Testis (tissue), 3 donors: ENCODE results near the gene OR4D9. TPM values are rescaled to one million over a fixed set of nuclear protein-coding genes. Genes with fewer than 3 reads are reported as not detected.
"Not testable (repeated sequence)": the region's sequence is repeated elsewhere in the genome, so short reads cannot be mapped to it uniquely, and the experiment has no call there.

ENCODE experiments used
- DNase-seq: peaks from one replicate; pipeline ENCODE4 v3.0.0-alpha.2; 2019
- H3K27ac ChIP-seq, 2 donors: fragments of 200-600 bp; sonication (generic); one replicate each; pipeline ENCODE4 v1.5.1; 2019
- H3K27me3 ChIP-seq: fragments of 200-600 bp; sonication (generic); one replicate; pipeline ENCODE4 v1.5.1; 2019
- H3K36me3 ChIP-seq: fragments of 200-600 bp; sonication (generic); one replicate; pipeline ENCODE4 v1.5.1; 2017; ENCODE audit warnings: low read depth; ENCODE audit errors: missing control alignments
- H3K4me1 ChIP-seq: fragments of 200-600 bp; sonication (generic); one replicate; pipeline ENCODE4 v1.5.1; 2019
- H3K4me3 ChIP-seq, 2 donors: fragments of 200-600 bp; sonication (generic); one replicate each; pipeline ENCODE4 v1.5.1; 2017 to 2019
- H3K9me3 ChIP-seq: fragments of 200-600 bp; sonication (generic); one replicate; pipeline ENCODE4 v1.5.1; 2017
- POLR2A ChIP-seq: fragments of 450-650 bp; IDR thresholded peaks from one replicate; pipeline ENCODE4 v1.6.1; 2017; ENCODE audit warnings: antibody characterized with exemption, mild to moderate bottlenecking, moderate library complexity
- WGBS, 2 donors: methylation state at CpG; one replicate each; pipeline ENCODE4 v1.1.5; 2018; 5-methylcytosine and 5-hydroxymethylcytosine counted together
- intact Hi-C: fragments of 100-400 bp; cut with DNase I; formaldehyde crosslinking; loops from one replicate; pipeline ENCODE4 v1.15.1; 2023; ENCODE audit warnings: low total_unique reads
- polyA plus RNA-seq: library from polyadenylated mRNA; stranded (reverse); fragments of 350-450 nt; fragmentation: Illumina TruSeq; extraction: RNeasy Lipid Tissue Mini Kit (QIAGEN cat#74804); gene quantifications from one replicate; pipeline ENCODE4 v1.2.3, GENCODE V29; 2014; ENCODE audit warnings: low read depth, low replicate concordance; ENCODE audit not compliant: insufficient read depth
- total RNA-seq, 2 donors: library from RNA; depleted of rRNA; stranded (reverse); fragments of >200 nt; gene quantifications; one replicate each; pipeline ENCODE4 v1.2.3, GENCODE V29; 2016
- TF ChIP-seq, protein P1 (sequence below), 3 experiments: fragments of 450-650 bp in 2 of 3; fragments of 200-600 bp in 1 of 3; sonication (generic) in 1 of 3; IDR thresholded peaks; one replicate each; pipeline ENCODE4 v1.5.1; 2016 to 2019; ENCODE audit warnings: antibody characterized with exemption in 3 of 3, mild to moderate bottlenecking in 2 of 3, moderate library complexity in 1 of 3

The OR4D9 gene
- total and polyA plus RNA-seq, 3 donors from 2014 or later = not detected

DNA sequence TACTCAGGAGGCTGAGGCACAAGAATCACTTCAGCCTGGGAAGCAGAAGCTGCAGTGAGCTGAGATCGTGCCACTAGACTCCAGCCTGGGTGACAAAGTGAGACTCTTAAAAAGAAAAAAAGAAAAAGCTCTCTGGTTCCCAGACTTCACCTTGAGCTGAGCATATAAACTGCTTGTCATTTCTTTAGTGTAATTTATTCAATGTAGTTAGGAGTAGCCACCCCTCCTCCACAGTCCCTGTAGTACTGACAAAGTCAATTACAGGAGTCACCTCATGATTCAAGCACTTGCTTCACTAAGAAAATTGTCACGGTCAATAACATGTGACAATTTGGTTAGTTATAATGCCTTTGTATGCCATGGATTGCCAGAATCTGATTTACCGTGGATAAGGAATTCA, 31.0 kb upstream of the OR4D9 start:
- WGBS, 2 donors = 74 to 82% methylated on average over 3 of the region's 3 CpGs
- intact Hi-C loops = no loop called here
- H3K36me3 ChIP-seq = no peaks in the 10 kb centered on the region
- no peak overlapping the region for H3K4me3 ChIP-seq
- no peaks in the 10 kb centered on the region for H3K4me1 ChIP-seq
- no peaks in the 10 kb centered on the region for H3K27me3 ChIP-seq
- TF ChIP-seq, protein P1, sequence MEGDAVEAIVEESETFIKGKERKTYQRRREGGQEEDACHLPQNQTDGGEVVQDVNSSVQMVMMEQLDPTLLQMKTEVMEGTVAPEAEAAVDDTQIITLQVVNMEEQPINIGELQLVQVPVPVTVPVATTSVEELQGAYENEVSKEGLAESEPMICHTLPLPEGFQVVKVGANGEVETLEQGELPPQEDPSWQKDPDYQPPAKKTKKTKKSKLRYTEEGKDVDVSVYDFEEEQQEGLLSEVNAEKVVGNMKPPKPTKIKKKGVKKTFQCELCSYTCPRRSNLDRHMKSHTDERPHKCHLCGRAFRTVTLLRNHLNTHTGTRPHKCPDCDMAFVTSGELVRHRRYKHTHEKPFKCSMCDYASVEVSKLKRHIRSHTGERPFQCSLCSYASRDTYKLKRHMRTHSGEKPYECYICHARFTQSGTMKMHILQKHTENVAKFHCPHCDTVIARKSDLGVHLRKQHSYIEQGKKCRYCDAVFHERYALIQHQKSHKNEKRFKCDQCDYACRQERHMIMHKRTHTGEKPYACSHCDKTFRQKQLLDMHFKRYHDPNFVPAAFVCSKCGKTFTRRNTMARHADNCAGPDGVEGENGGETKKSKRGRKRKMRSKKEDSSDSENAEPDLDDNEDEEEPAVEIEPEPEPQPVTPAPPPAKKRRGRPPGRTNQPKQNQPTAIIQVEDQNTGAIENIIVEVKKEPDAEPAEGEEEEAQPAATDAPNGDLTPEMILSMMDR (IDR thresholded peaks at IDR 0.05) = no peak
- no peak for TF ChIP-seq POLR2A
- H3K27ac ChIP-seq = no peak overlapping the region
- DNase-seq = no peak
- H3K9me3 ChIP-seq = no peaks in the 10 kb centered on the region

DNA sequence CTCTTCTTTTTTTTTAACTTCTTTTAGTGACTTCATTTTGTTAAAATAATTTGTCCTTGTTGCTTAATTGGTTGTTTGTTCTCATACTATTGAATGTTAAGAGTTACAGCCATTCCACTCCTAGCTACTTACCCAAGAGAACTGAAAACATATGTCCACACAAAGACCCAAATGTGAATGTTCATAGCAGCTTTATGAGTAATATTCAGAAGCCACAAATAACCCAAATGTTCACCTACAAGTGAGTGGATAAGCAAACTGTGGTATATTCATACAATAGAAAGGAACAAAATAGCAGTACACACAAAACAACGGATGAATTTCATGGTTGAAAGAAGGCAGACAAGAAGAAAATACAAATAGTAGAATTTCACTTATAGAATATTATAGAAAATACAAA, 9.4 kb upstream of the OR4D9 start:
- WGBS, 2 donors = 48 to 89% methylated on average over 1 of the region's 1 CpG
- Histone ChIP-seq H3K27me3 (no peaks in the 10 kb centered on the region), H3K9me3 (no peaks in the 10 kb centered on the region), H3K27ac (no peak overlapping the region), H3K36me3 (no peaks in the 10 kb centered on the region), H3K4me3 (no peak overlapping the region), H3K4me1 (no peaks in the 10 kb centered on the region)
- DNase-seq = no peak
- intact Hi-C loops = no loop called here
- no peak for TF ChIP-seq POLR2A
- TF ChIP-seq, protein P1 (IDR thresholded peaks at IDR 0.05) = no peak

DNA sequence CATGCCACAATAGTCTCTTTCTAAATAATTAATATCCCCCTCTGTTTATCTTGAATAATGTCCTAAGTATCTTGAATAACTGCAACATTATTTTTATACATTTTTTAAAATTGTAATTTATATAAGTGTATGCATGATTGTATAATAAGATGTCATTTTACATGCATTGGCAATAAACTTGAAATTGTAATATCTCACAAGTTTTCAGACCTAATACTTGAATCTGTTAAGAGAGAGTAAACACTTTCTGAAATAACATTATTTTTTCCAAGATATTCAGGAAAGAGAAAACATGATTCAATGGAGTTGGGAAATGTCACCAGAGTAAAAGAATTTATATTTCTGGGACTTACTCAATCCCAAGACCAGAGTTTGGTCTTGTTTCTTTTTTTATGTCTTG, 8.1 kb upstream of the OR4D9 start, which contains the start of gene OR4D11:
OR4D11 (plus strand) TSS at position 301 of the 400 bp plus-strand sequence; CDS start at position 301, 0 bp downstream.
- no peak for DNase-seq
- no peaks in the 10 kb centered on the region for H3K36me3 ChIP-seq
- H3K27ac ChIP-seq = no peak within 1 kb of the TSS
- intact Hi-C loops = no loop called here
- H3K4me3 ChIP-seq = no peak within 1 kb of the TSS
- H3K9me3 ChIP-seq = no peaks in the 10 kb centered on the region
- no peaks in the 10 kb centered on the region for H3K27me3 ChIP-seq
- no peaks in the 10 kb centered on the region for H3K4me1 ChIP-seq
- TF ChIP-seq, protein P1 (IDR thresholded peaks at IDR 0.05) = no peak

DNA sequence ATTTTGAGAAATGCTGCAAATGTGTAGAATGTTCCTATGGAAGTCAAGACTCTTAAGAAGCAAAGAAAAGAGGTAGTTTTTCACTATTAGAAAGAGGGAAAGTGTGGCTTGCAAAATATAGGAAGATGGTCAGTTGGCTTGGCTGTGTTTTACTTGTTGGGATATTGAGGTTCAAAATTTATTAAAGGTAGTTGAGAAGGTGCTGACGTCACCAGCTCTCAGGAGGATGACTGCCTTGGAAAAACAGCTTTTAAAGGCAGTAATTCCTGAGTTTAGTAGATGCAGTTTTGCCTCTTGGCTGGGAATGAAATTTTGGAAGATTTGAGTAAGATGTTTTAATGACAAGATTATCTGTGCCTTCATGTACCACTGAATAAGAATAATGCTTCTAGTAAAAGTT, 336 bp downstream of the OR4D9 start:
- Histone ChIP-seq H3K4me1 (no peaks in the 10 kb centered on the region), H3K27me3 (no peaks in the 10 kb centered on the region), H3K36me3 (no peaks in the 10 kb centered on the region), H3K27ac (no peak overlapping the region), H3K4me3 (no peak overlapping the region), H3K9me3 (no peaks in the 10 kb centered on the region)
- TF ChIP-seq, protein P1 (IDR thresholded peaks at IDR 0.05) = no peak
- TF ChIP-seq POLR2A = no peak
- intact Hi-C loops = no loop called here
- DNase-seq = no peak
- WGBS, 2 donors = 81 to 89% methylated on average over 1 of the region's 1 CpG

DNA sequence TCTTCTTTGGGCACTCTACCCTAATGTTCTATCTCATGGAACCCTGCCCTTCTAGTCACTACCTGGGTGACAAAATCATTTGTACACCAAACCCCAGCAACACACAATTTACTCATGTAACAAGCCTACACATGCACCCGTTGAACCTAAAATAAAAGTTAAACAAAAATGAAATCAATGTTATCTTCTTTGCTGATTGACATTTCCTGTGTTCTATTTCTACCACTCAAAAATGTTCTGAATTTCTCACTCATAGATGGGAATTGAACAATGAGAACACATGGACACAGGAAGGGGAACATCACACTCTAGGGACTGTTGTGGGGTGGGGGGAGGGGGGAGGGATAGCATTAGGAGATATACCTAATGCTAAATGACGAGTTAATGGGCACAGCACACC, 8.8 kb downstream of the OR4D9 start:
- 65 to 78% methylated on average over 2 of the region's 2 CpGs for WGBS, 2 donors
- intact Hi-C loops, DNase-seq, H3K9me3 ChIP-seq, H3K36me3 ChIP-seq, H3K27ac ChIP-seq, H3K4me1 ChIP-seq, H3K27me3 ChIP-seq, H3K4me3 ChIP-seq: not testable (repeated sequence)
